ENCODE measurements around the gene CXCR1. TPM values are rescaled to one million over a fixed set of nuclear protein-coding genes. Genes with fewer than 3 reads are reported as not detected.
"Not testable (repeated sequence)": the region's sequence is repeated elsewhere in the genome, so short reads cannot be mapped to it uniquely, and the experiment has no call there.

Gene CXCR1
- total RNA-seq, 4 donors from 2014 or later: not detected

- H3K27ac ChIP-seq: peak overlapping the region in 1 of 4 donors; percentile 36
- TF ChIP-seq POLR2A (IDR thresholded peaks at IDR 0.05) (no peak), CTCF (IDR thresholded peaks at IDR 0.05) (no peak)
- no peak for DNase-seq
- no peaks in the 10 kb centered on the region for H3K9me3 ChIP-seq
- peaks cover 0 to 6% (median 0%) of the 10 kb centered on the region in 4 donors for H3K4me1 ChIP-seq
- no peaks in the 10 kb centered on the region for H3K36me3 ChIP-seq
- no peaks in the 10 kb centered on the region for H3K27me3 ChIP-seq
- H3K4me3 ChIP-seq: no peak overlapping the region
These were observed 20.1 kb upstream of the CXCR1 start for GRCh38 chr2:218186876-218187275.

- DNase-seq: peak; percentile 72 to 89 (median 75)
- Histone ChIP-seq H3K4me1 (peaks cover 0 to 6% (median 0%) of the 10 kb centered on the region in 4 donors), H3K36me3 (no peaks in the 10 kb centered on the region), H3K27me3 (no peaks in the 10 kb centered on the region), H3K27ac (peak overlapping the region in 1 of 4 donors; percentile 36), H3K4me3 (no peak overlapping the region), H3K9me3 (no peaks in the 10 kb centered on the region)
- TF ChIP-seq CTCF (IDR thresholded peaks at IDR 0.05): peak; percentile 72 to 89 (median 84)
- TF ChIP-seq POLR2A (IDR thresholded peaks at IDR 0.05): no peak
These were observed 19.6 kb upstream of the CXCR1 start for GRCh38 chr2:218186355-218186766.

GRCh38 chr2:218184331-218184730 lies 17.6 kb upstream of the CXCR1 start:
- Histone ChIP-seq H3K36me3 (no peaks in the 10 kb centered on the region), H3K9me3 (no peaks in the 10 kb centered on the region), H3K4me1 (peaks cover 0 to 11% (median 0%) of the 10 kb centered on the region in 4 donors), H3K27ac (no peak overlapping the region), H3K4me3 (no peak overlapping the region), H3K27me3 (no peaks in the 10 kb centered on the region)
- DNase-seq: no peak
- TF ChIP-seq POLR2A (IDR thresholded peaks at IDR 0.05) (no peak), CTCF (IDR thresholded peaks at IDR 0.05) (no peak)

GRCh38 chr2:218180467-218181114 lies 13.8 kb upstream of the CXCR1 start:
- TF ChIP-seq POLR2A (IDR thresholded peaks at IDR 0.05): no peak
- H3K27me3 ChIP-seq: no peaks in the 10 kb centered on the region
- peak overlapping the region in 2 of 4 donors; percentile 26 to 55 for H3K27ac ChIP-seq
- DNase-seq: peak in 2 of 3 donors; percentile 60 to 79
- no peaks in the 10 kb centered on the region for H3K9me3 ChIP-seq
- no peak overlapping the region for H3K4me3 ChIP-seq
- peaks cover 0 to 5% (median 0%) of the 10 kb centered on the region in 4 donors for H3K4me1 ChIP-seq
- no peaks in the 10 kb centered on the region for H3K36me3 ChIP-seq

GRCh38 chr2:218179782-218180181 lies 13.0 kb upstream of the CXCR1 start:
- Histone ChIP-seq H3K36me3 (no peaks in the 10 kb centered on the region), H3K4me1 (peaks cover 0 to 5% (median 0%) of the 10 kb centered on the region in 4 donors), H3K27ac (no peak overlapping the region), H3K4me3 (no peak overlapping the region), H3K9me3 (no peaks in the 10 kb centered on the region), H3K27me3 (no peaks in the 10 kb centered on the region)
- no peak for TF ChIP-seq POLR2A (IDR thresholded peaks at IDR 0.05)
- TF ChIP-seq CTCF (IDR thresholded peaks at IDR 0.05): no peak
- no peak for DNase-seq

- Histone ChIP-seq H3K4me1 (no peaks in the 10 kb centered on the region), H3K9me3 (no peaks in the 10 kb centered on the region), H3K27ac (no peak overlapping the region), H3K36me3 (no peaks in the 10 kb centered on the region), H3K27me3 (no peaks in the 10 kb centered on the region), H3K4me3 (no peak overlapping the region)
- DNase-seq: no peak
- no peak for TF ChIP-seq POLR2A (IDR thresholded peaks at IDR 0.05)
- TF ChIP-seq CTCF (IDR thresholded peaks at IDR 0.05): no peak
These were observed 6.1 kb upstream of the CXCR1 start for GRCh38 chr2:218172845-218173244.

GRCh38 chr2:218171744-218172143 lies 5.0 kb upstream of the CXCR1 start:
- not testable (repeated sequence) for H3K27ac ChIP-seq, H3K36me3 ChIP-seq, H3K27me3 ChIP-seq, H3K4me1 ChIP-seq, DNase-seq, H3K4me3 ChIP-seq, H3K9me3 ChIP-seq
